Measurements from ENCODE around the gene KBTBD3. TPM values are rescaled to one million over a fixed set of nuclear protein-coding genes. Genes with fewer than 3 reads are reported as not detected.
A peak's percentile ranks its signal among the peaks of the same experiment; 100 is the strongest.

KBTBD3 gene
- total and polyA plus RNA-seq, 9 donors: 4.2 to 11.9 (median 8.2) TPM

- DNase-seq: no peak
- no peaks in the 10 kb centered on the region for H3K4me1 ChIP-seq (ENCODE audit: insufficient read depth)
These were observed 11.7 kb upstream of the KBTBD3 start for GRCh38 chr11:106088896-106089295.

GRCh38 chr11:106087815-106088435 is 10.8 kb upstream of the KBTBD3 start:
- intact Hi-C loops (cut with DNase I): no loop called here
- no peak overlapping the region for H3K27ac ChIP-seq
- no peaks in the 10 kb centered on the region for H3K36me3 ChIP-seq
- peak; percentile 13 to 61 (median 44) for DNase-seq
- no peak overlapping the region for H3K4me3 ChIP-seq
- WGBS, 3 donors: 25 to 32% (median 27%) methylated on average over 9 of the region's 9 CpGs
- H3K27me3 ChIP-seq: no peaks in the 10 kb centered on the region
- H3K9me3 ChIP-seq: no peaks in the 10 kb centered on the region
- peak; percentile 35 to 77 (median 62) for TF ChIP-seq CTCF (IDR thresholded peaks at IDR 0.05)
- TF ChIP-seq POLR2A (IDR thresholded peaks at IDR 0.05): no peak
- H3K4me1 ChIP-seq (ENCODE audit: insufficient read depth): no peaks in the 10 kb centered on the region

More at GRCh38 chr11:106088896-106089295, 11.7 kb upstream of the KBTBD3 start:
- no peaks in the 10 kb centered on the region for H3K36me3 ChIP-seq
- no peaks in the 10 kb centered on the region for H3K27me3 ChIP-seq
- no peak overlapping the region for H3K27ac ChIP-seq
- WGBS, 3 donors: 66 to 80% (median 72%) methylated on average over 4 of the region's 4 CpGs
- intact Hi-C loops (cut with DNase I): no loop called here
- no peaks in the 10 kb centered on the region for H3K9me3 ChIP-seq
- no peak overlapping the region for H3K4me3 ChIP-seq
- no peak for TF ChIP-seq POLR2A (IDR thresholded peaks at IDR 0.05)
- no peak for TF ChIP-seq CTCF (IDR thresholded peaks at IDR 0.05)
- no peak for TF ChIP-seq EP300 (IDR thresholded peaks at IDR 0.05)

GRCh38 chr11:106086850-106087249 is 9.7 kb upstream of the KBTBD3 start:
- TF ChIP-seq POLR2A (IDR thresholded peaks at IDR 0.05) (no peak), CTCF (IDR thresholded peaks at IDR 0.05) (no peak), EP300 (IDR thresholded peaks at IDR 0.05) (no peak)
- H3K4me1 ChIP-seq (ENCODE audit: insufficient read depth): peaks cover 2% of the 10 kb centered on the region
- no peaks in the 10 kb centered on the region for H3K9me3 ChIP-seq
- H3K36me3 ChIP-seq: no peaks in the 10 kb centered on the region
- DNase-seq: no peak
- no peaks in the 10 kb centered on the region for H3K27me3 ChIP-seq
- no peak overlapping the region for H3K27ac ChIP-seq
- intact Hi-C loops (cut with DNase I): no loop called here
- WGBS, 3 donors: 42 to 46% (median 43%) methylated on average over 2 of the region's 2 CpGs
- H3K4me3 ChIP-seq: no peak overlapping the region

GRCh38 chr11:106086135-106086534 is 9.0 kb upstream of the KBTBD3 start:
- no peak overlapping the region for H3K27ac ChIP-seq
- no peak for TF ChIP-seq CTCF (IDR thresholded peaks at IDR 0.05)
- TF ChIP-seq POLR2A (IDR thresholded peaks at IDR 0.05): no peak
- TF ChIP-seq EP300 (IDR thresholded peaks at IDR 0.05): no peak
- no peak for DNase-seq
- H3K4me3 ChIP-seq: no peak overlapping the region
- H3K27me3 ChIP-seq: no peaks in the 10 kb centered on the region
- intact Hi-C loops (cut with DNase I): no loop called here
- peaks cover 2% of the 10 kb centered on the region for H3K4me1 ChIP-seq (ENCODE audit: insufficient read depth)
- no peaks in the 10 kb centered on the region for H3K9me3 ChIP-seq
- WGBS, 3 donors: 100% methylated on average over 1 of the region's 1 CpG
- no peaks in the 10 kb centered on the region for H3K36me3 ChIP-seq

Data from ovary (tissue), 9 donors.